HEK293 (cell line): ENCODE measurements around the gene ZFYVE28.

Source experiments
- CTCF ChIA-PET: fragments of 350-600 bp; formaldehyde crosslinking; extraction: SDS; loops from one replicate; lab custom pipeline; 2021; ENCODE audit warnings: antibody characterized with exemption; lab: Yijun Ruan, JAX
- POLR2A ChIA-PET: fragments of 300-600 bp; formaldehyde crosslinking; extraction: SDS; loops from one replicate; lab custom pipeline; 2020; ENCODE audit warnings: antibody characterized with exemption, inconsistent platforms; lab: Yijun Ruan, JAX
- H3K27ac ChIP-seq: fragments of 200-500 bp; sonication (Bioruptor generic); 2 replicates; pipeline ENCODE4 v1.5.1; 2014; ENCODE audit warnings: low read depth, low read length, control low read depth, inconsistent platforms; ENCODE audit errors: extremely low read depth
- H3K36me3 ChIP-seq, 2 experiments: fragments of 200-500 bp in 1 of 2; sonication (Bioruptor generic) in 1 of 2; 1 replicate in 1 of 2; 2 replicates in 1 of 2; pipeline ENCODE4 v1.5.1; 2014 to 2017; ENCODE audit warnings: inconsistent platforms in 2 of 2, low read length in 2 of 2; ENCODE audit not compliant: control insufficient read depth in 2 of 2, insufficient read depth in 1 of 2
- H3K4me1 ChIP-seq: fragments of 200-500 bp; sonication (Bioruptor generic); 2 replicates; pipeline ENCODE4 v1.5.1; 2014; ENCODE audit warnings: mild to moderate bottlenecking, low read length, inconsistent platforms; ENCODE audit not compliant: control insufficient read depth, insufficient read depth
- H3K4me3 ChIP-seq: 2 replicates; pipeline ENCODE4 v1.5.1; 2011; ENCODE audit warnings: low read depth, mild to moderate bottlenecking, control low read depth, low read length, moderate library complexity
- H3K9me3 ChIP-seq: fragments of 200-500 bp; sonication (Bioruptor generic); 2 replicates; pipeline ENCODE4 v1.5.1; 2014; ENCODE audit warnings: low read depth, low read length, inconsistent platforms; ENCODE audit not compliant: control insufficient read depth, insufficient read depth
- BCL6B ChIP-seq: fragments of 450-650 bp; formaldehyde crosslinking; IDR thresholded peaks from 2 replicates; pipeline ENCODE4 v1.5.1; 2017; ENCODE audit warnings: missing biosample characterization, missing genetic modification characterization
- GLIS2 ChIP-seq: fragments of 450-650 bp; formaldehyde crosslinking; IDR thresholded peaks from 2 replicates; pipeline ENCODE4 v1.5.1; 2016; ENCODE audit warnings: missing biosample characterization, missing genetic modification characterization
- MYNN ChIP-seq: fragments of 450-650 bp; formaldehyde crosslinking; IDR thresholded peaks from 2 replicates; pipeline ENCODE4 v1.5.1; 2016; ENCODE audit warnings: missing biosample characterization, missing genetic modification characterization, borderline replicate concordance
- PBX3 ChIP-seq: sonication (generic); formaldehyde crosslinking; IDR thresholded peaks from 2 replicates; pipeline ENCODE4 v1.8.1; 2022; ENCODE audit warnings: mild to moderate bottlenecking, moderate library complexity, missing genetic modification reagents
- SP2 ChIP-seq: fragments of 450-650 bp; formaldehyde crosslinking; IDR thresholded peaks from 2 replicates; pipeline ENCODE4 v1.5.1; 2016; ENCODE audit warnings: missing biosample characterization, missing genetic modification characterization
- ZBTB44 ChIP-seq: fragments of 450-650 bp; IDR thresholded peaks from 2 replicates; pipeline ENCODE4 v1.5.1; 2018; ENCODE audit warnings: missing biosample characterization, mild to moderate bottlenecking, missing genetic modification characterization
- ZNF133 ChIP-seq: fragments of 450-650 bp; formaldehyde crosslinking; IDR thresholded peaks from 2 replicates; pipeline ENCODE4 v1.5.1; 2016; ENCODE audit warnings: missing biosample characterization, missing genetic modification characterization
- ZNF155 ChIP-seq: fragments of 450-650 bp; formaldehyde crosslinking; IDR thresholded peaks from 2 replicates; pipeline ENCODE4 v1.5.1; 2016; ENCODE audit warnings: missing biosample characterization, missing genetic modification characterization
- ZNF16 ChIP-seq: fragments of 450-650 bp; formaldehyde crosslinking; IDR thresholded peaks from 2 replicates; pipeline ENCODE4 v1.5.1; 2016; ENCODE audit warnings: low read depth, missing biosample characterization, missing genetic modification characterization
- ZNF184 ChIP-seq: fragments of 450-650 bp; IDR thresholded peaks from 2 replicates; pipeline ENCODE4 v1.5.1; 2018; ENCODE audit warnings: missing biosample characterization, mild to moderate bottlenecking, missing genetic modification characterization
- ZNF23 ChIP-seq: fragments of 450-650 bp; formaldehyde crosslinking; IDR thresholded peaks from 2 replicates; pipeline ENCODE4 v1.5.1; 2016; ENCODE audit warnings: missing biosample characterization, missing genetic modification characterization, borderline replicate concordance
- ZNF311 ChIP-seq: fragments of 450-650 bp; formaldehyde crosslinking; IDR thresholded peaks from 2 replicates; pipeline ENCODE4 v1.5.1; 2017; ENCODE audit warnings: missing biosample characterization, missing genetic modification characterization, borderline replicate concordance
- ZNF544 ChIP-seq: fragments of 450-650 bp; formaldehyde crosslinking; IDR thresholded peaks from 2 replicates; pipeline ENCODE4 v1.5.0; 2017; ENCODE audit warnings: missing biosample characterization, missing genetic modification characterization
- ZNF623 ChIP-seq: fragments of 450-650 bp; formaldehyde crosslinking; IDR thresholded peaks from 2 replicates; pipeline ENCODE4 v1.5.1; 2016; ENCODE audit warnings: missing biosample characterization, missing genetic modification characterization
- ZNF664 ChIP-seq: fragments of 450-650 bp; formaldehyde crosslinking; IDR thresholded peaks from 2 replicates; pipeline ENCODE4 v1.5.1; 2016; ENCODE audit warnings: missing biosample characterization, missing genetic modification characterization
- ZNF670 ChIP-seq: fragments of 450-650 bp; formaldehyde crosslinking; IDR thresholded peaks from 2 replicates; pipeline ENCODE4 v1.5.1; 2016; ENCODE audit warnings: missing biosample characterization, missing genetic modification characterization, low read depth
- ZNF701 ChIP-seq: fragments of 450-650 bp; formaldehyde crosslinking; IDR thresholded peaks from 2 replicates; pipeline ENCODE4 v1.5.1; 2016; ENCODE audit warnings: missing biosample characterization, missing genetic modification characterization
- ZNF747 ChIP-seq: fragments of 450-650 bp; formaldehyde crosslinking; IDR thresholded peaks from 2 replicates; pipeline ENCODE4 v1.5.1; 2016; ENCODE audit warnings: missing biosample characterization, missing genetic modification characterization
- ZNF776 ChIP-seq: fragments of 450-650 bp; formaldehyde crosslinking; IDR thresholded peaks from 2 replicates; pipeline ENCODE4 v1.5.0; 2017; ENCODE audit warnings: missing biosample characterization, missing genetic modification characterization, borderline replicate concordance
- ZNF792 ChIP-seq: fragments of 450-650 bp; formaldehyde crosslinking; IDR thresholded peaks from 2 replicates; pipeline ENCODE4 v1.5.1; 2016; ENCODE audit warnings: missing biosample characterization, missing genetic modification characterization
- ZXDB ChIP-seq: fragments of 450-650 bp; formaldehyde crosslinking; IDR thresholded peaks from 2 replicates; pipeline ENCODE4 v1.5.1; 2016; ENCODE audit warnings: missing biosample characterization, missing genetic modification characterization

Gene ZFYVE28

GRCh38 chr4:2266181-2266580 lies 152.3 kb downstream of the ZFYVE28 start:
- POLR2A ChIA-PET: no interaction called here
- CTCF ChIA-PET: no interaction called here
- no peaks in the 10 kb centered on the region for H3K4me1 ChIP-seq

GRCh38 chr4:2265113-2266110 lies 153.0 kb downstream of the ZFYVE28 start:
- TF ChIP-seq GLIS2 (tag by site-specific recombination): peak; percentile 12; the same call in 1 of the 2 replicates
- no peak for TF ChIP-seq ZNF623 (tag by site-specific recombination)
- Histone ChIP-seq H3K4me3 (no peak overlapping the region), H3K27ac (no peak overlapping the region), H3K9me3 (no peaks in the 10 kb centered on the region), H3K4me1 (no peaks in the 10 kb centered on the region), H3K36me3 (peaks cover 0 to 2% of the 10 kb centered on the region in 2 experiments; a peak in 1 of 3 replicates)
- POLR2A ChIA-PET: no interaction called here
- CTCF ChIA-PET: no interaction called here

More at GRCh38 chr4:2266181-2266580, 152.3 kb downstream of the ZFYVE28 start:
- Histone ChIP-seq H3K9me3 (no peaks in the 10 kb centered on the region), H3K4me3 (no peak overlapping the region), H3K36me3 (no peaks in the 10 kb centered on the region), H3K27ac (no peak overlapping the region)
- TF ChIP-seq ZNF776 (tag by site-specific recombination): no peak
- TF ChIP-seq MYNN: no peak
- no peak for TF ChIP-seq ZNF670 (tag by site-specific recombination)
- no peak for TF ChIP-seq ZNF664 (tag by site-specific recombination)
- TF ChIP-seq ZNF184: no peak
- no peak for TF ChIP-seq ZNF792 (tag by site-specific recombination)
- no peak for TF ChIP-seq ZNF747 (tag by site-specific recombination)
- no peak for TF ChIP-seq ZNF23 (tag by site-specific recombination)
- TF ChIP-seq ZNF155 (tag by site-specific recombination): no peak
- no peak for TF ChIP-seq ZNF544 (tag by site-specific recombination)
- TF ChIP-seq ZNF701 (tag by site-specific recombination): no peak
- no peak for TF ChIP-seq ZNF133 (tag by site-specific recombination)
- TF ChIP-seq SP2 (tag by site-specific recombination): no peak
- TF ChIP-seq GLIS2 (tag by site-specific recombination): no peak
- TF ChIP-seq BCL6B (tag by site-specific recombination): no peak
- no peak for TF ChIP-seq ZBTB44 (tag by site-specific recombination)
- TF ChIP-seq PBX3: no peak
- TF ChIP-seq ZNF16 (tag by site-specific recombination): no peak
- no peak for TF ChIP-seq ZNF311 (tag by site-specific recombination)
- no peak for TF ChIP-seq ZXDB (tag by site-specific recombination)
